Hepatocyte (in vitro differentiated cells): Measurements from ENCODE around the gene CKAP5. TPM values are rescaled to one million over a fixed set of nuclear protein-coding genes. Genes with fewer than 3 reads are reported as not detected.

Experiments used
- DNase-seq: peaks from one replicate; pipeline ENCODE4 v3.0.0-alpha.2; 2016; ENCODE audit warnings: low spot score
- H2AFZ ChIP-seq: fragments of 200-600 bp; sonication (generic); 2 replicates; pipeline ENCODE4 v1.6.0; 2016; ENCODE audit warnings: antibody characterized with exemption, mild to moderate bottlenecking
- H3K27ac ChIP-seq: fragments of 200-600 bp; sonication (generic); 2 replicates; pipeline ENCODE4 v1.5.1; 2016; ENCODE audit warnings: mild to moderate bottlenecking
- H3K27me3 ChIP-seq: fragments of 200-600 bp; sonication (generic); 2 replicates; pipeline ENCODE4 v1.6.1; 2016
- H3K36me3 ChIP-seq: fragments of 200-600 bp; sonication (generic); replicated peaks from 2 replicates; pipeline ENCODE4 v1.5.1; 2016; ENCODE audit warnings: low read depth; ENCODE audit not compliant: insufficient read depth
- H3K4me1 ChIP-seq: fragments of 200-600 bp; sonication (generic); 2 replicates; pipeline ENCODE4 v1.5.1; 2016; ENCODE audit warnings: mild to moderate bottlenecking, moderate library complexity; ENCODE audit not compliant: insufficient read depth
- H3K4me2 ChIP-seq: fragments of 200-600 bp; sonication (generic); 2 replicates; pipeline ENCODE4 v1.6.0; 2016
- H3K4me3 ChIP-seq: fragments of 200-600 bp; sonication (generic); 2 replicates; pipeline ENCODE4 v1.5.1; 2016; ENCODE audit warnings: mild to moderate bottlenecking
- H3K79me2 ChIP-seq: fragments of 200-600 bp; sonication (generic); 2 replicates; pipeline ENCODE4 v1.6.0; 2017; ENCODE audit warnings: mild to moderate bottlenecking
- H3K9me2 ChIP-seq: fragments of 200-600 bp; sonication (generic); replicated peaks from 2 replicates; pipeline ENCODE4 v1.6.0; 2017; ENCODE audit warnings: mild to moderate bottlenecking; ENCODE audit not compliant: insufficient read depth
- H3K9me3 ChIP-seq: fragments of 200-600 bp; sonication (generic); 2 replicates; pipeline ENCODE4 v1.5.1; 2016; ENCODE audit warnings: low read depth, mild to moderate bottlenecking
- H4K20me1 ChIP-seq: fragments of 200-600 bp; sonication (generic); 2 replicates; pipeline ENCODE4 v1.6.0; 2016; ENCODE audit warnings: mild to moderate bottlenecking; ENCODE audit not compliant: insufficient read depth, poor library complexity, severe bottlenecking
- CTCF ChIP-seq: fragments of 200-600 bp; sonication (generic); IDR thresholded peaks from 2 replicates; pipeline ENCODE4 v1.5.1; 2016; ENCODE audit warnings: antibody characterized with exemption, mild to moderate bottlenecking; ENCODE audit not compliant: poor library complexity
- EZH2 ChIP-seq: fragments of 200-600 bp; sonication (generic); IDR thresholded peaks from 2 replicates; pipeline ENCODE4 v1.6.1; 2016; ENCODE audit warnings: antibody characterized with exemption, mild to moderate bottlenecking, borderline replicate concordance
- EZH2phosphoT487 ChIP-seq: fragments of 200-600 bp; sonication (generic); IDR thresholded peaks from one replicate; pipeline ENCODE4 v1.6.1; 2018; ENCODE audit warnings: antibody characterized with exemption, mild to moderate bottlenecking, low read depth, moderate library complexity; ENCODE audit not compliant: unreplicated experiment, severe bottlenecking
- WGBS: methylation state at CpG from one replicate; pipeline ENCODE4 v1.1.6; 2016; ENCODE audit warnings: low lambda C conversion rate; ENCODE audit errors: missing lambda C conversion rate; 5-methylcytosine and 5-hydroxymethylcytosine counted together
- polyA plus RNA-seq: library from polyadenylated mRNA; unstranded; fragments of >200 nt; fragmentation: Nextera tagmentation; extraction: Ambion mirVana; gene quantifications from 2 replicates; pipeline ENCODE4 v1.2.1, GENCODE V29; 2016
- total RNA-seq: library from RNA; depleted of rRNA; stranded (reverse); fragments of >200 nt; gene quantifications from 2 replicates; pipeline ENCODE4 v1.2.3, GENCODE V29; 2014

Gene CKAP5
- total and polyA plus RNA-seq, 2 experiments from 2014 or later = 23.7 to 53.3 TPM

DNA sequence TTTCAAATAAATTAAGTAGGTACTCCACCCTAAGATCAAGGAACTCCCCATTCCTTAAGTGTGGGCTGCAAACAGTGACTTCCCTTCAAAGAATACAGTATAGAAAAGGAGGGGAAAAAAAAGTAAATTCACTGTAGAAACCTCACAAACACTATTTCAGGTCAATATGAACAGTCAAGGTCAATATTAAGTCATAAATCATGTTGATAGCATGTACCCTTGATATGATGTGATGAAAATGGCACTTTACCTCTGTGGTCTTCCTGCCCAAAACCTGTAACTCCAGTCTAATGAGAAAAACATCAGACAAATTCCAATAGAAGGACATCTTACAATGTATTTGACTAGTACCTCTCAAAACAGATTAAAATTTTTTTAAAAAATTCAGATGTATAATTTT is 8.2 kb downstream of the CKAP5 start:
- no peak overlapping the region for H2AFZ ChIP-seq
- H3K9me2 ChIP-seq = no peaks in the 10 kb centered on the region
- DNase-seq = no peak
- no peaks in the 10 kb centered on the region for H3K36me3 ChIP-seq
- no peak overlapping the region for H3K4me2 ChIP-seq
- H4K20me1 ChIP-seq = peaks cover 5% of the 10 kb centered on the region
- H3K27ac ChIP-seq = no peak overlapping the region
- peaks cover 99% of the 10 kb centered on the region for H3K79me2 ChIP-seq
- H3K4me3 ChIP-seq = no peak overlapping the region
- no peaks in the 10 kb centered on the region for H3K4me1 ChIP-seq
- no peaks in the 10 kb centered on the region for H3K9me3 ChIP-seq
- TF ChIP-seq EZH2phosphoT487 (no peak), CTCF (no peak)
- H3K27me3 ChIP-seq = no peaks in the 10 kb centered on the region

DNA sequence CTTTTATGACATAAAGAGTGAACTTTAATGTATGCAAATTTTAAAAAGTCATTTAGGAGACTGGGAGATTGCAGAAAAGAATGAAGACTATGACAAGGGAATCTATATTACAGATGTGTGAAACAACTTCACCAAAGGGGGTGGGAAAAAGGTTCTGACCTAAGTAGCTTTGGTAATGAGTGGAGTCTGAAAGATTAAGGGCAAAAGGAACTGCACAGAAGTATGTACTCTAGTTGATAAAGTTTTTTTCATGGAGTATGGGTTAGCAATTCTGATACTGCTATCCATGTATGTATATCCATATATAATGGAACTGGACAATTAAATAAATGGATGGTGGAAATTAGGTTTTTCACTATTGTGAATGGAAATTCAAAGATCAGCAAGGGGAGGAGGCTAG is 9.2 kb downstream of the CKAP5 start:
- Histone ChIP-seq H3K4me1 (no peaks in the 10 kb centered on the region), H3K9me2 (no peaks in the 10 kb centered on the region), H3K36me3 (no peaks in the 10 kb centered on the region), H3K27me3 (no peaks in the 10 kb centered on the region), H3K9me3 (no peaks in the 10 kb centered on the region), H2AFZ (no peak overlapping the region), H4K20me1 (peaks cover 10% of the 10 kb centered on the region), H3K4me2 (no peak overlapping the region), H3K4me3 (no peak overlapping the region), H3K79me2 (peaks cover 100% of the 10 kb centered on the region), H3K27ac (no peak overlapping the region)
- no peak for TF ChIP-seq EZH2phosphoT487
- TF ChIP-seq CTCF = no peak
- no peak for TF ChIP-seq EZH2
- no peak for DNase-seq

DNA sequence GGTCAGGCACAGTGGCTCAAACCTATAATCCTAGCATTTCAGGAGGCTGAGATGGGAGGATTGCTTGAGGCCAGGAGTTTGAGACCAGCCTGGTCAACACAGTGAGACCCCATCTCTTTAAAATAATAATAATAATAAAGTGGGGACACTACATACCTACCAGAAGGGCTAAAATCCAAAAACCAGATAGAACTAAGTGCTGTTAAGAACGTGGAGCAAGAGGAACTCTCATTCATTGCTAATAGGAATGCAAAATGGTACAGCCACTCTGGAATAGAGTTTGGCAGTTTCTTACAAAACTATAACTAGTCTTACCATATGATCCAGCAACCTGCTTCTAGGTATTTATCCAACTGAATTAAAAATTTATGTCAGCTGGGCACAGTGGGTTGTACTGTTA is 9.6 kb downstream of the CKAP5 start:
- Histone ChIP-seq H3K9me2 (no peaks in the 10 kb centered on the region), H3K27me3 (no peaks in the 10 kb centered on the region), H3K9me3 (no peaks in the 10 kb centered on the region), H3K79me2 (peaks cover 100% of the 10 kb centered on the region), H3K27ac (no peak overlapping the region), H3K4me3 (no peak overlapping the region), H4K20me1 (peaks cover 10% of the 10 kb centered on the region), H3K36me3 (no peaks in the 10 kb centered on the region), H3K4me1 (no peaks in the 10 kb centered on the region), H2AFZ (no peak overlapping the region), H3K4me2 (no peak overlapping the region)
- no peak for DNase-seq
- no peak for TF ChIP-seq EZH2
- no peak for TF ChIP-seq CTCF
- no peak for TF ChIP-seq EZH2phosphoT487
- WGBS = 100% methylated on average over 1 of the region's 1 CpG

DNA sequence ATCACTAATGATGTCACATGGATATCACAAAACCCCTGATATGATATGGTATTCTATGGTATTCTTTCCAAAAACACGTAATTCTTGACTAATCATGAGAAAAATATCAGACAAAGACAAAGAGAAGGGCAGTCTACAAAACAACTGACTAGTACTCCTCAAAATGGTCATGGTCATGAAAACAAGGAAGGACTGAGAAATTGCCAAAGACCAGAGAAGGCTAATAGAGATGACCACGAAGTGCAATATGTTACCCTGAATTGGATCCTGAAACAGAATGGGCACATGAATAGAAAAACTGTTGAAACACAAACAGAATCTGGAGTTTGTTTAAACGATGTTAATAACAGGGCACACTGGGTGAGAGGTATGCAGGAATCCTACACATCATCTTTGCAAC is 10.2 kb downstream of the CKAP5 start:
- H4K20me1 ChIP-seq = peaks cover 10% of the 10 kb centered on the region
- H3K79me2 ChIP-seq = peaks cover 100% of the 10 kb centered on the region
- H3K9me2 ChIP-seq = no peaks in the 10 kb centered on the region

More for the DNA sequence above, 10.2 kb downstream of the CKAP5 start:
- WGBS = 86% methylated on average over 3 of the region's 3 CpGs
- Histone ChIP-seq H2AFZ (no peak overlapping the region), H3K4me2 (no peak overlapping the region), H3K9me3 (no peaks in the 10 kb centered on the region), H3K4me3 (no peak overlapping the region), H3K4me1 (no peaks in the 10 kb centered on the region), H3K27me3 (no peaks in the 10 kb centered on the region), H3K27ac (no peak overlapping the region), H3K36me3 (no peaks in the 10 kb centered on the region)
- TF ChIP-seq CTCF (no peak), EZH2phosphoT487 (no peak), EZH2 (no peak)
- DNase-seq = no peak
